Measurements from ENCODE around the gene PDZD4.

DNA sequence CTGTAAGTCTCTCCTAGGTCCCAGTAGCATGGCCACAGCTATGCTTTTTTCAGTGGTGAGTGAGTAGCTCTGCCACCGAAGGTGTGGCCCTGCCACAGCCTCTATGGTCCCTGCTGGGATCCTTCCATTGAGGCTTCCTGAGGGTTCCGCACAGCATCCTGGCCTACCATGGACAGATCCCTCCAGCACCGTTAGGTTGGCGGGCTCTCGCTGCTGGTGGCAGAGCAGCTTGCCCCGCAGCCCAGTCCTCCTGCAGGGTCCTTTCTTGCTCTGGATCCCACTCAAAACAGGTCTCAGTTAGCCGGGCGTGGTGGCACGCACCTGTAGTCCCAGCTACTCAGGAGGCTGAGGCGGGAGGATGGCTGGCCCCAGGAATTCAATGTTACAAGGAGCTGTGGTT lies 2.4 kb upstream of the PDZD4 start:
- TF ChIP-seq, protein P1, sequence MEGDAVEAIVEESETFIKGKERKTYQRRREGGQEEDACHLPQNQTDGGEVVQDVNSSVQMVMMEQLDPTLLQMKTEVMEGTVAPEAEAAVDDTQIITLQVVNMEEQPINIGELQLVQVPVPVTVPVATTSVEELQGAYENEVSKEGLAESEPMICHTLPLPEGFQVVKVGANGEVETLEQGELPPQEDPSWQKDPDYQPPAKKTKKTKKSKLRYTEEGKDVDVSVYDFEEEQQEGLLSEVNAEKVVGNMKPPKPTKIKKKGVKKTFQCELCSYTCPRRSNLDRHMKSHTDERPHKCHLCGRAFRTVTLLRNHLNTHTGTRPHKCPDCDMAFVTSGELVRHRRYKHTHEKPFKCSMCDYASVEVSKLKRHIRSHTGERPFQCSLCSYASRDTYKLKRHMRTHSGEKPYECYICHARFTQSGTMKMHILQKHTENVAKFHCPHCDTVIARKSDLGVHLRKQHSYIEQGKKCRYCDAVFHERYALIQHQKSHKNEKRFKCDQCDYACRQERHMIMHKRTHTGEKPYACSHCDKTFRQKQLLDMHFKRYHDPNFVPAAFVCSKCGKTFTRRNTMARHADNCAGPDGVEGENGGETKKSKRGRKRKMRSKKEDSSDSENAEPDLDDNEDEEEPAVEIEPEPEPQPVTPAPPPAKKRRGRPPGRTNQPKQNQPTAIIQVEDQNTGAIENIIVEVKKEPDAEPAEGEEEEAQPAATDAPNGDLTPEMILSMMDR (IDR thresholded peaks at IDR 0.05): no peak
- no peak for TF ChIP-seq POLR2A (IDR thresholded peaks at IDR 0.05; ENCODE audit: low read depth)
